ENCODE results near the gene TUBB4B.

TUBB4B gene

GRCh38 chr9:137226338-137227053 lies 14.6 kb upstream of the TUBB4B start:
- no peak for DNase-seq

GRCh38 chr9:137227054-137227852 lies 13.8 kb upstream of the TUBB4B start, which contains the start of gene RNF224:
Gene RNF224, plus strand, starts transcription at chr9:137227502. Its CDS starts 834 bp downstream, at chr9:137228336.
- DNase-seq: peak; percentile 89

DNA sequence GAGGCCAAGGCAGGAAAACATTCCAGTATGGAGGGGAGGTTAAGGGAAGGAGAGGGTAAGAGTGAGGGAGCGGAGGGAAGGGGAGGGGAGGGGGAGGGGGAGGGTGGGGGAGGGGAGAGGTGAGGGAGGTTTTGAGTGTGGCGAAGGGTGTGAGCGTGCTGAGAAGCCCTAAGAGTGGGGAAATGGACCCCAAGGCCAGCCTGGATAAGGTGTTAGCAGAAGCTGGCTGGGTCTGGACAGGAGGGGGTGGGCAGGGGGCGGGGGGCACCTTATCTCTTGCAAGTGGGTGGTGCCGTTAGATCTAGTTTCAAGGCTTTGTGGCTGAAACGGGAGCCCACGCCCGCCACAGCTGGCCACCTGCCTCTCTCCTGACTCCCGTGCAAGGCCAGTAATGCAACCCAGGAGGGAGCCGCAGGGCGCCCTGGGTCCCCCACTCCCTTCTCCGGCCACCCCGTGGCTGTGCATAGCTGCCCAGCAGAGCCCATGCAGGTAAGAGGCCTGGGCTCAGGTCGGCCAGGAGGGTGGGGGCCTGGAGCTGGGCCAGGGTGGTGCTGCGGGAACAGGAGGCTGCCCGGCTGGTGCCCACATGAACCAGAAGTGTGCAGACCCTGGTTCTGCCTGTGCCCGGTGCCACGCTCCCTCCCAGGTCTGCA lies 13.1 kb upstream of the TUBB4B start:
- no peak for DNase-seq

GRCh38 chr9:137228506-137228967 lies 12.6 kb upstream of the TUBB4B start:
- DNase-seq: no peak

GRCh38 chr9:137228968-137229896 lies 11.9 kb upstream of the TUBB4B start:
- no peak for DNase-seq

DNA sequence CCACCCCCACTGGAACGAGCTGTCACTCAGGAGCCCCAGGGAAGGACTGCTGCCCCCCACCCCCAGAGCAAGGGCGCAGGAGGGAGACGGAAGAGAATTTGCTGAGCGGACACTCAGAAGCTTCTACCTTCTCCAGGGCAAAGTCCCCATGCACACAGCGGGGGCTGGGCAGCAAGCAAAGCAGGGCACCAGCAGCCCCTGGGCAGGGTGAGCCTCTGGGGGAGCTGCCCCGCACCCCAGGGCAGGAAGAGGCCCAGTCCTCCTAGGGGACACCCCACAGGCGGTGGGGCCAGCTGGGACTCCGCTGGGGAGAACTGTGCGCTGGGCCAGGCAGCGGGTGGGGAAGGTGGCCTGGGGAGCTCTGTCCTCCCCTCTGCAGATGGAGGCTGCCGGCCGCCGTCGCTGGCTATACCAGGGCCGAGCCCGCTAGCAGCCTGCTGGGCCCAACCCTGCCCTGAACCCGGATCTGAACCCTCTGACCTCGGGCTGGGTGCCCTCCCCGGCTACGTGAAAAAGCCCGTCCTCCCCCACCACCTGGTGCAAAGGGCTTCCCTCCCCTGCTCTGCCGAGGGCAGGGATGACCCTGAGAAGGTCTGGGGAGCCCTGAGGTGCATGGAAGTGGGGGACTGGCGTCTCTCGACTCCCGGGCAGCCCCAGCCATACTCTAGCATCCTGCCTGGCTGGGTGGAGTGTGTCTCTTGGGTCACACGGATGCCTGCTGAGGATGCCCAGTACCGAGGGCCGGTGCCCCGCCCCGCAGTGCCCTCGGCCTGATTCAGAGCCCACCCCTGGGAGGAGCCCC lies 11.0 kb upstream of the TUBB4B start:
- no peak for DNase-seq

- no peak for DNase-seq
Measured at GRCh38 chr9:137230705-137231371, 10.2 kb upstream of the TUBB4B start, which contains the start of gene SLC34A3. Gene SLC34A3, plus strand, starts transcription at chr9:137230901. Its CDS starts 802 bp downstream, at chr9:137231703.

DNA sequence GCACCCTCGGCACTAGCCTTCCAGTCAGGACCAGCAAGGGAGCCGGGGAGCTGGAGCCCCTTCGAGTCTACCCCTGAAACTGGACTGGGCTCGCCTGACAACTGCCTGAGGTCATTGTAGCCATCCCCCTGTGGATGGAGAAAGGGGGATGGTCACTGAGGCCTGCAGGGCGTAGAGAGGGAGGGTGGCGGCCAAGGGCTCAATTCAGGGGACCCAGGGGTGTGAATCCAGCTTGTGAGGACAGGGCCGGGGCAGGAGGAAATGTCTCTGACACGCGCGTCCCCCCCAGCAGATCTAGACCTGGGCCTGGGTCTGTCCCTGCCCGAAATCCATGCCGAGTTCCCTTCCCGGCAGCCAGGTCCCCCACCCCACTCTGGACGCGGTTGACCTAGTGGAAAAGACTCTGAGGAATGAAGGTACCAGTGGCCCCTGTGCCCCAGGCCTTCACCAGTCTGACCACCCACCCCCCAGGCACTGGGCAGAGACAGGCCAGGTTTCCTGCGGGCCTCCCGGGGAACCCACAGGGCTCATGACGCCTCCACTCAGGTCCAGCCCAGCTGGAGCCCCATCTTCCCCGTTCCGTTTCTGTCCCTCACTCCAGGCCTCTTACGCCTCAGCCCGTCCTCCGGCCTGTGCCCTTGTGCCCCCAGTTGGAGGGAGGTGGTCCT lies 9.6 kb upstream of the TUBB4B start:
- no peak for DNase-seq

DNA sequence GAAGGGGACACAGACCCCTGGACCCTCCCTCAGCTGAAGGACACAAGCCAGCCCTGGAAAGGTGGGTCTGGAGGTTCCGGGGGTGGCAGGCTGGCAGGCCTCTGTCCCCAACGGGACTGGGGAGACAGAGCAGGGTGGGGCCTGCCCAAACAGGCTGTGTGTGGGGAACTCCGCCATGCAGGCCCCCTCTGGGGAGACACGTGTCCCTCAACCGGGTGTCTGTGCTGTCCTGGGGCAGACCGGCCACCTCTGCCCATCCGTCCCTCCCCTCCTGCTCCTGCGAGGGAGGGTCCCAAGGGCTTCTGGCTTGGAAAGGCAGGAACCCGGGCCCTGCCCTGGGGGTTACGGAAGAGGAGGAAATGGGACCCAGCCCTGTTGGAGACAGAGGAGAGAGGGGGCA lies 9.0 kb upstream of the TUBB4B start:
- DNase-seq: no peak

DNA sequence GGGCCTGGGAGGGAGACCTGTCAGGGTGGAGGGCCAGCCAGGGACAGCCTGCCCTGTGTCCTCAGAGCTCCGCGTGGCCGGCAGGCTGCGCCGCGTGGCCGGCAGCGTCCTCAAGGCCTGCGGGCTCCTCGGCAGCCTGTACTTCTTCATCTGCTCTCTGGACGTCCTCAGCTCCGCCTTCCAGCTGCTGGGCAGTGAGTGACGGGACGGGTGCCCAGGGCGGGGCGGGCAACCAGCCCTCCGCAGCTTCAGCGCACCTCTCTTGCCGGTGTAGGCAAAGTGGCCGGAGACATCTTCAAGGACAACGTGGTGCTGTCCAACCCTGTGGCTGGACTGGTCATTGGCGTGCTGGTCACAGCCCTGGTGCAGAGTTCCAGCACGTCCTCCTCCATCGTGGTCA lies 8.6 kb upstream of the TUBB4B start:
- no peak for DNase-seq

DNA sequence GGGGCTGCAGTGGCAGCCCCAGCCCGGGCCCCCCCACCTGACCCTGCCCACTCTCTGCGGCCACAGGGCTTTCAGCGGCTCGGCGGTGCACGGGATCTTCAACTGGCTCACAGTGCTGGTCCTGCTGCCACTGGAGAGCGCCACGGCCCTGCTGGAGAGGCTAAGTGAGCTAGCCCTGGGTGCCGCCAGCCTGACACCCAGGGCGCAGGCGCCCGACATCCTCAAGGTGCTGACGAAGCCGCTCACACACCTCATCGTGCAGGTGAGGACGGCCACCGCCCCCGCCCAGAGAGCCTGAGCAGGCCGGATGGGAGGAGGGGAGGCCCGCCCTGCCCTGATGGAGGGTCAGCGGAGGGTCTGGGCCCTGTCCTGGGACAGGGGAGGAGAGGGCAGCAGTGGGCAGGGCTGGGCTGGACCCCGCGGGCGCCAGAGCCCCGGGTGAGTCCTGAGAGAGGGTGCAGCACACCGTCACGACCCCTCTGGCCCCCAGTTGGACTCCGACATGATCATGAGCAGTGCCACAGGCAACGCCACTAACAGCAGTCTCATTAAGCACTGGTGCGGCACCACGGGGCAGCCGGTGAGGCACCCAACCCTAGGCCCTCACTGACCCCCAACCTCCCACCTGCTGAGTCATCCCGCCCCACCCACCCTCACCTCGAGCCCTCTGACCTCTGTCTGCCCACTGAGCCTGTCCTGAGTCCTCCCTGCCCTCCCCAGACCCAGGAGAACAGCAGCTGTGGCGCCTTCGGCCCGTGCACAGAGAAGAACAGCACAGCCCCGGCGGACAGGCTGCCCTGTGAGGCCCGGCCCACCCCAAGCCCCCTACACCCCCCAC lies 7.7 kb upstream of the TUBB4B start:
- no peak for DNase-seq

DNA sequence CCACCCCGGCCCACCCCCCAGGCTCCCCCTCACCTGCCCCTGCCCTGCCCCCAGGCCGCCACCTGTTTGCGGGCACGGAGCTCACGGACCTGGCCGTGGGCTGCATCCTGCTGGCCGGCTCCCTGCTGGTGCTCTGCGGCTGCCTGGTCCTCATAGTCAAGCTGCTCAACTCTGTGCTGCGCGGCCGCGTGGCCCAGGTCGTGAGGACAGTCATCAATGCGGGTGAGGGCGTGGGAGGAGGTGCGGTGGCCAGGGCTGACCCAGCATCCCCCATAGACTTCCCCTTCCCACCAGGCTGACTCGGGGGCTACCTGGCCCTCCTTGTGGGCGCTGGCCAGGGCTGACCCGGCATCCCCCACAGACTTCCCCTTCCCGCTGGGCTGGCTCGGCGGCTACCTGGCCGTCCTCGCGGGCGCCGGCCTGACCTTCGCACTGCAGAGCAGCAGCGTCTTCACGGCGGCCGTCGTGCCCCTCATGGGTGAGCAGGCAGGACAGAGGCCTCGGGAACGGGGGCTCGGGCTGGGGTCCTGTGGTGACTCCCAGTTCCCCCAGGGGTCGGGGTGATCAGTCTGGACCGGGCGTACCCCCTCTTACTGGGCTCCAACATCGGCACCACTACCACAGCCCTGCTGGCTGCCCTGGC lies 6.9 kb upstream of the TUBB4B start:
- DNase-seq: no peak

GRCh38 chr9:137234758-137235423 lies 6.2 kb upstream of the TUBB4B start:
- DNase-seq: no peak

GRCh38 chr9:137235424-137236237 lies 5.5 kb upstream of the TUBB4B start:
- DNase-seq: no peak

DNA sequence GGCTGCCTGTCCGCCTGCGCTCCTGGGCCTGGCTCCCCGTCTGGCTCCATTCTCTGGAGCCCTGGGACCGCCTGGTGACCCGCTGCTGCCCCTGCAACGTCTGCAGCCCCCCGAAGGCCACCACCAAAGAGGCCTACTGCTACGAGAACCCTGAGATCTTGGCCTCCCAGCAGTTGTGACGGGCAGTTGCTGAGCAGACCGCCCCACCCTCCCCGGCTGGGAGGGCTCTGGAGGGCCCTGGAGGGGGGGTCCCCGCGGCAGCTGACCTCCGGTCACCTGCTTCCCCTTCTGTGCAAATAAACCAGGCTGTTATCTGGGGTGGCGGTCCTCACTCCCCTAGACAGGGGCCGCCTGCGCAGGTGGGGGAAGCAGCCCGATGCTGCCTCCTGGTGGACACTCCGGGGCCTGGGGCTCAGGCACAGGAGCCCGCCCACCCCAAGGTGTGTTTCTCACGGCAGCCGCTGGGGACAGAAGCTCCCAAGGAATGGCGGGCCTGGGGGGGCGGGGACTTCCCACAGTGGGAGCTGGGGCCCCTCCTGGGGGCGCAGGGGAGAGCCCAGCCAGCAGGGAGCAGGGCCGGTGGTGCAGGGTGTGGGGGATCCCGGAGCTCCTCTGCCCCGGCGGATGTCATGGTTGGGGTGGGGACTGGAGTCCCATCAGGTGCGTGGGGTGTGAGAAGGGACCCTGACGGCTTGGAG lies 4.7 kb upstream of the TUBB4B start:
- peak; percentile 95 for DNase-seq

DNA sequence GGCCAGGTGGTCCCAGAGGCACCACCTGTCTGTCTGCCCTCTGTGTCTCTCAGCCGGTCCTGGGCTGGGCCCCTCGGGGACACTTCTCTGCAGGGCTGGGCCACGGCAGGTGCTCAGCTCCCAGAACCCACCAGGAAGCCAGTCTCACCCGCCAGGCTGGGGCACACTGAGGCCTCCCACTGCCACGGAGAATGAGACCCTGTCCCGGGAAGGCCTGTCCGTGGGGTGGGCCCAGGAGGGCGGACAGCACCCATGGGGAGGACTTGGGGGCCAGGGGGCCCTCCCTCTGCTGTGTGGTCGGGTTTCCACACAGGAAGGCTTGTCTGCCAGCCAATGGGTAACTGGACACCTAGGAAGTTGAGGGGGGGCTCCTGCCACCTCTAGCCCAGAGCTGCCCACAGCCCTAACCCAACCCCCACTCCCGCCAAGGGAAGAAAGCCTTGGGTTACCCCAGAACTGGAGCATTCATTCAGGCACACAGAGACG lies 4.1 kb upstream of the TUBB4B start:
- no peak for DNase-seq
